RWPE1 (cell line): ENCODE data around the gene C1orf174.

Experiments used
- CTCF ChIA-PET: fragments of 350-600 bp; sonication (Branson Sonifier 250); formaldehyde crosslinking; extraction: SDS; loops from one replicate; lab custom pipeline; 2021; lab: Yijun Ruan, JAX
- POLR2A ChIA-PET: fragments of 400-600 bp; formaldehyde crosslinking; extraction: SDS; loops from one replicate; lab custom pipeline; 2020; ENCODE audit warnings: antibody characterized with exemption; ENCODE audit not compliant: low non-redundant PET; lab: Yijun Ruan, JAX
- DNase-seq: peaks from one replicate; pipeline ENCODE4 v3.0.0; 2012; ENCODE audit warnings: low spot score
- H3K27ac ChIP-seq: fragments of 450-650 bp; 2 replicates; pipeline ENCODE4 v1.5.1; 2017
- TF ChIP-seq, protein P1 (sequence below): fragments of 450-650 bp; conservative IDR thresholded peaks from 2 replicates; pipeline ENCODE4 v1.5.1; 2017; ENCODE audit warnings: low read depth, mild to moderate bottlenecking

Gene C1orf174

DNA sequence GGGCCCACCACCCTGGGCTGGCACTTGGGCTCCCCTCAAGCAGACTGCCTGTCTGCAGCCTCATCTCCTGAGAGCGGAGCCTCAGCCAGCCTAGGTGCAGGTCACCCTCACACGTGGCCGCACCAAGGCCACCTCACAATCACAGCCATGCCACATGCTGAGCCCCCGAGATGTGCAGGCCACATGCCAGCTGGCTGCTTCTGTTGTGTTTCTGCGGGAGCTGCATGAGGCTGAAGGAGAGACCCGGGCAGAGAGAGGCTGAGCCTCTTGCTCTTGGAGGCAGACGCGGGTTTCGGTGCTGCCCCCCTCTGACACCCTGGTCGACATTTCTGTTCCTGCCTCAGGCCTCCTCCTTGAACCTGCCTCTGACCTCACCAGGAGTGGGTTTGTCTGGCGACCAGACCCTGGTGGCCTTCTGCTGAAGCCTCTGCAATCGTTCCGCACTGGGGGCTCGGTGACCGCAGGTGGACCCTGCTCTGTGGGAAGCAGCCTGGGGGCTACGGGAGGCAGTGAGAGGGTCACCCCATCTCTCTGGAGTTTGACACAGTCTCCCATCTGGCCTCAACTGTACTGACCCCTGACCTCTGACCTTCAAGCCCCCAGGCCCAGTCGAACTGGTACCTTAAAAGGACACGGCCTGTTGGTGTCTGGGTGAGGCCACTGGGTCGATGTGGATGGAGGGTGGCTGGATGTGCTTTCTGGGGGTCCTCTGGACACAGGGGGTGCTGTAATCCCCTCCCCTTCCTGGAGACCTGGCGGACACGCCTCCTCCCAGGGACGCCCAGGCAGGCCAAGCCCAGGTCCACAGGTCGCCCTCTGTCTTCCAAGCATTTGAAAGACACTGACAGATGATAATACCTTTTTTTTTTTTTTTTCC is 13.0 kb upstream of the C1orf174 start:
- H3K27ac ChIP-seq = no peak overlapping the region
- no peak for DNase-seq
- CTCF ChIA-PET = interaction anchor here (0.6 to 0.7 kb wide), 3 partner anchors 412 to 2000 kb away, joined by 4 to 5 read pairs (median 4); no protein-coding TSS in a partner anchor
- TF ChIP-seq, protein P1, sequence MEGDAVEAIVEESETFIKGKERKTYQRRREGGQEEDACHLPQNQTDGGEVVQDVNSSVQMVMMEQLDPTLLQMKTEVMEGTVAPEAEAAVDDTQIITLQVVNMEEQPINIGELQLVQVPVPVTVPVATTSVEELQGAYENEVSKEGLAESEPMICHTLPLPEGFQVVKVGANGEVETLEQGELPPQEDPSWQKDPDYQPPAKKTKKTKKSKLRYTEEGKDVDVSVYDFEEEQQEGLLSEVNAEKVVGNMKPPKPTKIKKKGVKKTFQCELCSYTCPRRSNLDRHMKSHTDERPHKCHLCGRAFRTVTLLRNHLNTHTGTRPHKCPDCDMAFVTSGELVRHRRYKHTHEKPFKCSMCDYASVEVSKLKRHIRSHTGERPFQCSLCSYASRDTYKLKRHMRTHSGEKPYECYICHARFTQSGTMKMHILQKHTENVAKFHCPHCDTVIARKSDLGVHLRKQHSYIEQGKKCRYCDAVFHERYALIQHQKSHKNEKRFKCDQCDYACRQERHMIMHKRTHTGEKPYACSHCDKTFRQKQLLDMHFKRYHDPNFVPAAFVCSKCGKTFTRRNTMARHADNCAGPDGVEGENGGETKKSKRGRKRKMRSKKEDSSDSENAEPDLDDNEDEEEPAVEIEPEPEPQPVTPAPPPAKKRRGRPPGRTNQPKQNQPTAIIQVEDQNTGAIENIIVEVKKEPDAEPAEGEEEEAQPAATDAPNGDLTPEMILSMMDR = no peak
- POLR2A ChIA-PET = interaction anchor here (0.7 kb wide), 1 partner anchor 12 kb away, joined by 3 read pairs; no protein-coding TSS in a partner anchor

DNA sequence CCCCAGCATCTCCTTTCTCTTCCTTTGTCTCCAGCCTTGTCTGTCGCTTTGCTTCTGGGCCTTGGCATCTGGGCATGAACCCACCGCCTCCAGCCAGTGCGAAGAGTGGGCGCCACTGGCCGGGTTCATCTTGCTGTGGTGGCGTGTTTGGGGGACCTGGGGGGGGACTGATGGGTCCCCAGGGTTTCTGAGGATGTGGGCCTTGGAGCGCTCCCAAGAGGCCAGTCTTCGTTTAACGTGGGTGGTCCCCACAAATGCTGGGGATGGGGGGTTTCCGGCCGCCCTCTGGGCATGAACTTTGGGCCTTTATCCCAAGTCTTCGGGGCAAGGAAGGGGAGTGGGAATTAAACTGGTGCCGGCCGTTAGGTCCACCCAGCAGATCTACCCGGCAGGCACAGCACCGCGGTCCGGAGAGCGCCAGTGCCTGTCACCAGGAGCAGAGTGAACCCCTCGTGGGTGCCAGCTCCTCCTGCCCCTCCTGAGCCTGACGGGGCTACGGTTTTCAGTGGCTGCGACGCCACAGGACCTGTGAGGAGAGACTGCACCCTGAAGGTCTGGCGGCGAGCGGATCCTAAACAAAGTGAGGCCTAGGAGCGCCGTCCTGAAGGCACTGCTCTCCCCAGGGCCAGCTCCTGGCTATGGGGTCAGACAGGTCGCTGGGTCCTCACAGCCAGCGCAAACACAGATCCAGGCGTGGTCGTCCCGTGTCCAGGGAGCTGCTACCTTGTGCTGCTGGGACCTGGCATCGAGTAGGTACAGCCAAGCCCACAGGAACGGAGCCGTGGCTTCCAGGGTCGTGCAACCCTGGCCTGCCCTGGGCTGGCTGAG is 12.1 kb upstream of the C1orf174 start:
- H3K27ac ChIP-seq = no peak overlapping the region
- DNase-seq = no peak
- CTCF ChIA-PET = interaction anchor here (1.1 to 1.5 kb wide), 3 partner anchors 9 to 743 kb away, joined by 3 to 16 read pairs (median 4); partner anchors contain the start of gene AJAP1
- TF ChIP-seq, protein P1 = no peak
- POLR2A ChIA-PET = no interaction called here

DNA sequence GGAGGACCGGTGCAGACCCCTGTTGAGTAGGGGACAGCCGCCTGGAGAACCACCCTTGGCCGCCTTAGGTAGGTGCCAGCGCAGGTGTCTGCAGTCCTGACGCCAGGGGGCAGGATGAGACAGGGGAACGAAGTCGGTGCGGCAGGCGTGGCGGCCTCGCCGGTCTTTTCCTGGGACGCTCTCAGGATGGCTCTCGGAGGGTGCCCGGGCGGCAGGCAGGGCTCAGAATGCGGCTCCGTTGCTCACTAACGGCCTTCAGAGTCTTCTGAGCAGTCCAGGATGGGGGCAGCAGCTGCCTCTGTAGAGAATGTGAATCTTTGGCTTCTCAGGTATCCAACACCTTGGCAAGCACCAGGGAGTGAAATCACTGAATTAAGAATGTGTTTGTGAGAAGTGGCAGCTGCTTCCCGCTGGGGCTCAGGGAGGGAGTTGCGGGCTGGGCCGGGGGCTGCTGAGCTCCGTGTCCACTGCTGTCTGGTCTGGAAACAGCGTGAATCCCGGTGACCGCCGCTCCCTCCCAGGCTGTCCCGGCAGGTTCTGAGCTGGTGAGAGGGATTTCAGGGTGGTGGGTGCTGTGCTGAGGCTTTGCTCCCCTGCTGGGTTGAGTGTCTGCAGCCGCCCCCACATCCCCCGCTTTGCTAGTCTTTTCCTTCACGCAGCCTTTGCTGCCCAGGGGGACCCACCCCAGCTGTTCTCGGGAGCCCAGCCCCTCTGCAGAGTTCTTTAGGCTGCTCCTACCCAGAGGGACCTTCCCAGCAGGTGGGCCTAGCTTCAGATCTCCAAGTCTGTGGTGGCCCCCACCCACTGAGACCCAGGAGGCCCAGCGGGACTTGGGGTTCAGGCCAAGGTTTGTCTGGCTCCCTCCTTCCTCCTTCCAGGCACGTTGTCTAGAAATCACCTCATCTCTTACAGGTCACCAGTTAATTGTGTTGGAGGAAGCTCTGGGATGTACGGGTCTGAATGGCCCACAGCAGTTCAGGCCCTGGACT is 11.1 kb upstream of the C1orf174 start:
- ChIA-PET CTCF (interaction anchor here (0.6 to 1.5 kb wide), 6 partner anchors 10 to 858 kb away, joined by 3 to 16 read pairs (median 4); partner anchors contain the start of gene AJAP1), POLR2A (no interaction called here)
- peak; percentile 80 for DNase-seq
- TF ChIP-seq, protein P1 = peak; percentile 81
- no peak overlapping the region for H3K27ac ChIP-seq

DNA sequence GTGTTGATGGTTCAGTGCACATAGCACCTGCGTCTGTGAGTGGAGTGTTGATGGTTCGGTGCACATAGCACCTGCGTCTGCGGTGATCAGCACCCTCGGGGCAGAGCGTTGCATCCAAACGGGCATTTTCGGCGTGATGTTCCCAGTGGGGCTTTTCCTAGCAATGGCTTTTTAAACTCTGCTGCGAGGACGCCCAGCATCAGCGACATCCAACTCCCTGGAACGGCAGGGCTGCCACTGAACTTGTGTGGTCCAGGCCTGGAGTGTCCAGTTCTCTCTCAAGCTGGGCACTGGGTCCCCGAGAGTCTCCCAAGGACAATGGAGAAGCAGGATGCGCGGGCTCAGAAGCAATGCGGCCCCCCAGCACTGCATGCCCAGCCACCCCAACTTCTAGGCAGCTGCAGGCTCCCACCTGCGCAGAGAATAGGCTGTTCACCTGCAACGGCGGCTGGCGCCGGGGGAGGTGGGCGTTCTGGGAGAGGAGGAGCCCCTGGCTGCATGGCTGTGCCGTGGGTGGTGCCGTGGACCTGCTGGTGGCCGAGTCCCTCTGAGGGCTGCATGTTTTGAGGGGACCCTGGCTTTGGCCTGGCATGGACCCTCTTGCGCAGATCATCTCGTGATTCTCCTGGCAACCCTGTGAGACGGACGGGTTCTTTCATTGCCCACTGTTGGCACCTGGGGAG is 10.1 kb upstream of the C1orf174 start:
- DNase-seq = no peak
- TF ChIP-seq, protein P1 = no peak
- POLR2A ChIA-PET = no interaction called here
- no peak overlapping the region for H3K27ac ChIP-seq
- CTCF ChIA-PET = no interaction called here

DNA sequence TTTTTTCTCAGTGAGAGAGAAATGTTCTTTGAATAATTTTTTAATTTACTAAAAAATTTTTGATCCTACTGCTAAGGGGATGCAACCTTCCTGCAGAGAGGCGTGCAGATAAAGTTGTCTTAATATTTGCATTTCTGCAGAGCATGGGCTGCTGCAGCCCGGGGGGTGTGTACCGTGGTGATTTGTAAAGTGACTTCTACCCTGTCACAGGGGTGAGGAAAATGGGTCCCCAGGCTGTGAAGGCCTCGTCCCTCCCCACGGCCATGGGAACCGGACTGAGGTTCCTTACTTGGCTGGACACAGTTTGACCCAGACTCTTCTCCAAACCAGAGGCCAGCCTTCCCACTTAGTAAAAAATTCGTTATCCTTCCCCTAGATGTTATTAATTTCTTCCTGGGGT is 9.5 kb upstream of the C1orf174 start:
- H3K27ac ChIP-seq = no peak overlapping the region
- DNase-seq = no peak
- TF ChIP-seq, protein P1 = no peak
- ChIA-PET POLR2A (no interaction called here), CTCF (no interaction called here)
